Choroid plexus epithelial cell (primary cell): ENCODE measurements around the gene LRFN2.

Source experiments
- DNase-seq: peaks from one replicate; pipeline ENCODE4 v3.0.0-alpha.2; 2010; ENCODE audit warnings: low read depth
- H3K4me3 ChIP-seq: 2 replicates; pipeline ENCODE4 v1.5.1; 2011; ENCODE audit warnings: low read depth, mild to moderate bottlenecking, control low read depth, low read length, moderate library complexity
- TF ChIP-seq, protein P1 (sequence below): conservative IDR thresholded peaks from 2 replicates; pipeline ENCODE4 v1.5.1; 2011; ENCODE audit warnings: low read depth, mild to moderate bottlenecking, control low read depth, inconsistent platforms, low read length, moderate library complexity

Gene LRFN2

DNA sequence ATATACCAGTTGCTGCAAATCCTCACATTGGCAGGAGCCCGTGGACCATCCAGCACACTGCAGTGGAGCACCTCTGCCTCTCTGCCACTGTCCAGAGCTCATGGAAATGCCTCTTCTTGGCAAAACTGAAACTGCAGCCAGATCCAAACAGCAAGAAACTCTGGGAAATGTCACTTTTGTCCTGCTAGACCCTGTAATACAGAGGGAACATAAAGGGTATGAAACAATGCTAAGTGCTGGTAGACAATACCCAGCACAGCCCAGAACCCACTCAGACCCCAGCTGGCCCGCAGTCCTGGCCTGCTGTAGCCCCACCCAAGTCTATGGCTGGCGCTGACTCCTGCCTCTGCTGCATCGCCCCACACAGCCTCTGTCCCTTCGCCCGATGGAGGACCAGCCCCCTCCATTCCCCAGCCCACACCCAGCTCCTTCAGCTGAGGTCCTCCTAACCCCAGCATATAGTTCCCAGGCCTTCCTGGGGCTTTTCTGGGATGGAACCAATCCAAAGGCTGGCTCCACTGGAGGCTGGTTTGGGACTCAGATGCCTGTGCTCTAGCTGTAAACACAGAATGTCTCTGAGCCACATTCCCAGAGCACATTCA, 242.5 kb downstream of the LRFN2 start:
- no peak overlapping the region for H3K4me3 ChIP-seq
- TF ChIP-seq, protein P1, sequence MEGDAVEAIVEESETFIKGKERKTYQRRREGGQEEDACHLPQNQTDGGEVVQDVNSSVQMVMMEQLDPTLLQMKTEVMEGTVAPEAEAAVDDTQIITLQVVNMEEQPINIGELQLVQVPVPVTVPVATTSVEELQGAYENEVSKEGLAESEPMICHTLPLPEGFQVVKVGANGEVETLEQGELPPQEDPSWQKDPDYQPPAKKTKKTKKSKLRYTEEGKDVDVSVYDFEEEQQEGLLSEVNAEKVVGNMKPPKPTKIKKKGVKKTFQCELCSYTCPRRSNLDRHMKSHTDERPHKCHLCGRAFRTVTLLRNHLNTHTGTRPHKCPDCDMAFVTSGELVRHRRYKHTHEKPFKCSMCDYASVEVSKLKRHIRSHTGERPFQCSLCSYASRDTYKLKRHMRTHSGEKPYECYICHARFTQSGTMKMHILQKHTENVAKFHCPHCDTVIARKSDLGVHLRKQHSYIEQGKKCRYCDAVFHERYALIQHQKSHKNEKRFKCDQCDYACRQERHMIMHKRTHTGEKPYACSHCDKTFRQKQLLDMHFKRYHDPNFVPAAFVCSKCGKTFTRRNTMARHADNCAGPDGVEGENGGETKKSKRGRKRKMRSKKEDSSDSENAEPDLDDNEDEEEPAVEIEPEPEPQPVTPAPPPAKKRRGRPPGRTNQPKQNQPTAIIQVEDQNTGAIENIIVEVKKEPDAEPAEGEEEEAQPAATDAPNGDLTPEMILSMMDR = no peak

DNA sequence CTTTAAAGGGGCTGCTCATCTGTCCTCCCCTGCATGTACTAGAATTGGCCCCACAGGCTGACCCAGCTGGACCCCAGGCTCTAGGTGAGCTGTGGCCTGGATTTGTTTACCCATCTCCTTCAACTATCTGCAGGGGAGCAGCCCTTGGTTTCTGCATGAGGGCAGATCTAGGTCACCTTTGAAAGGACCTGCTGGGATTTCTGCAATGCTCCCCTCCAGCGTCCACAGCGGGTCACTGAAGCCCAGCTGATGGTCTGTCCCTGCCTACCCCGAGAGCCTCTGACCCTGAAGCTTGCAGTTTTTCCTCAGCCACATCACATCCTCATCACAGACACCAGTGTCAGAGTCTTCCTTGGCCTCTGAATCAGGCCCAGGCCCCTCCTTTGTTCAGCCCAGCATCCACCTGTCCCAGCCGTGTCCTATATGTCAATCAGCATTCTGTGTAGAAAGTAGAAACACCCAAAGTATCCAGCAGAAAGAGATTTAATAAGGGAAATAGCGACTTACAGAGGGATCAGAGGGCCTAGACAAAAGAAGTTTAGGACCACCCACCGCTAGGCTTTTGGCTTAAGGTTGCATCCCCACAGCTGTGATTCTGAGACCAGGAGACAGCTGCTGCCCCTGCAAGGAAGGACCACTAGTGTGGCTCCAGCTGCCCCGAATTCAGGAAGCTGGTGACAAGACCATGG, 243.1 kb downstream of the LRFN2 start:
- no peak for DNase-seq
- no peak overlapping the region for H3K4me3 ChIP-seq
- TF ChIP-seq, protein P1 = no peak

More for the DNA sequence above, 242.5 kb downstream of the LRFN2 start:
- no peak for DNase-seq

DNA sequence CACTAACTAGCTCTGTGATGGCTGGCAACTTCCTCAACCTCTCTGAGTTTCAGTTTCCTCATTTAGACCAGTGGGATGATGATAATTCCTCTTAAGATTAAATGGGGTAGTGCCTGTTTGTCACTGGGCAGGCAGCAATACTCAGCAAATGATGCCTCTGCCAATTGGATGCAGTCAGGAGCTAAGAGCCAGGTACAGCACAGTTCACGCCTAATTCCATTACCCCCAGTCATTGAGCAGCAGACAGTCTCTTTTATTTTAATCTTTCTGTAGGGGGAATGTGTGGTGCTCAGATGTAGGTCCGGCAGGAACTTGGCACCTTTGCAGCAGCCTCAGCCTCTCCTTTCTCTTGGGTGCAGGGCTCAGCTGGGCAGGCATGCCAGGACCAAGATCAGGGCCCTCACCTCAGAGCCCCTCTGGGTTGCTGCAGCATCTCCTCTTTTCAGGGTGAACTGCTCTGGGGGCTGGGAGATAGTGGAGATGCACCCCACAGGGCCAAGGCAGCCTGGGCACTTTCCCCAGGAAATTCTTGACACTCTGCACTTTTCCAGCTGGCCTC, 243.8 kb downstream of the LRFN2 start:
- TF ChIP-seq, protein P1 = no peak
- DNase-seq = no peak
- H3K4me3 ChIP-seq = no peak overlapping the region

DNA sequence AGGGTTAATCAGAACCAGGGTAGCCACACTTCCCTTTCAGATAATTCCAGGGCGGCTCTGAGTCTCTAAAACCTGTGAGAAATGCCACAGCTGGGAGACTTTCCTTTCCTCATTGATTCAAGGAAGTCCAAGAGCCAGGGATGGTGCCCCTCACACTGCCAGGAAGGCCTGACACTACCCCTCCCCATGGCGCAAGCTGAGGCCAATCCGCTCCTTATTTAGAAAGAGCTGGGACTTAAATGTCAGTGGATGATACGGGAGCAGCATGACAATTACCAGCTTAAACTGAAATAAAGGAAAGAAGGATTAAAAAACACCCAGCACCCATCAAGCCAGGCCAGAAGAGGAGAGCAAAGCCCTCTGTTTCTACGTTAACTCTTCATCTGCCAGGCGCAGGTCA, 244.4 kb downstream of the LRFN2 start:
- H3K4me3 ChIP-seq = no peak overlapping the region
- TF ChIP-seq, protein P1 = no peak
- DNase-seq = no peak

DNA sequence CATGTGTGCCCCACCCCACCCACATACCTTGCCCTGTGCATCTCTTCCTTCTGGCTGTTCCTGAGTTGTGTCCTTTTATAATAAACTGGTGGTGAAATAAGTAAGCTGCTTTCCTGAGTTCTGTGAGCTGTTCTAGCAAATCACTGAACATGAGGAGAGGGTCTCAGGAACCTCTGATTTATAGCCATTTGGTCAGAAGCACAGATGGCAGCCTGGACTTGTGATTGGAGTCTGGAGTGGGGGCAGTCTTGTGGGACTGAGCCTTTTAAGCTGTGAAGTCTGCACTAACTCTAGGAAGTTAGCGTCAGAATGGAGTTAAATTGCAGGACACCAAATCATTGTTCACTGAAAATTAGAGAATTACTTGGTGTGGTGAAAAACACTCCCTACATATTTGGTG, 245.4 kb downstream of the LRFN2 start:
- DNase-seq = no peak
- TF ChIP-seq, protein P1 = no peak
- no peak overlapping the region for H3K4me3 ChIP-seq
